Activated CD8-positive, alpha-beta memory T cell treated with anti-CD3 and anti-CD28 coated beads for 48 hours (primary cell): Measurements from ENCODE around the gene C1orf159.

ENCODE experiments used
- DNase-seq, 3 experiments: peaks; one replicate each; pipeline ENCODE4 v3.0.0-alpha.2; 2020; ENCODE audit warnings: low read depth in 2 of 3, low spot score in 2 of 3

C1orf159 gene

DNA sequence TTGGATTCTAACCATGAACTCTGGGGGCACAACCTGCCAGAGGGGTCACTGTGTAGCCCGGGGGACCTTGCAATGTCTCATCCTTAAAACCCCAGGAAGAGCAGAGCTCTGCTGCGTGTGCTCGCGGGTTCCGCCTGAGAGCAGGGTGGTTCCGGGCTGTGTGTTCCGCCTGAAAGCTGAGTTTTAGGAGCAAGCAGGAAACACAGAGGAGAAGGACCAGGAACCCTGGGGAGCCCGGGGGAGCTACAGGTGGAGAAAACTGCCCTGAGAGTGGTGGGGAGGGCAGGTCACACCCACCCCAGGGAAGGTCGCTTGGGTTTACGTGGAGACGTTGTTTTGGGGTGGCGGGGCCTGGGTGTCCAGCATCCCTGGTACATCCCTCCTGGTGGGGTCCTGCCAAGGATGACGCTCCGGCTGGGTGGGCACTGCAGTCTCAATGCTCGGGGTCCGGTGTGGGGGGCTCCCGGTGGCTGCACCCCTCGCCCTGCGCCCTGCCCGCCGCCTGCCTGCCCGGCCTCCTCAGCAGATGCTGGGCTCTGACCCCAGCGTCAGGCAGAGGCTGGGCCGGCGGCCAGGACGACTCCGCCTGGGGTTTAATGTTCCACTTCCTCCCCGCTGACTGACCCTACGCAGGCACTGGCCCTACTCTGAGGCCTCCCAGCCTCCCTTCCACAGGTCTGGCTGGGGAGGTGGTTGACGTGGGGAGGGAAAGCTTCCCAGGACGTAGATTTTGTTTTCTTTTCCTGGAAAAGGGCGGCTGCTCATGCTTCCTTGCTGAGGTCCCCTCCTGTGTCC, 17.3 kb upstream of the C1orf159 start:
- DNase-seq = no peak

DNA sequence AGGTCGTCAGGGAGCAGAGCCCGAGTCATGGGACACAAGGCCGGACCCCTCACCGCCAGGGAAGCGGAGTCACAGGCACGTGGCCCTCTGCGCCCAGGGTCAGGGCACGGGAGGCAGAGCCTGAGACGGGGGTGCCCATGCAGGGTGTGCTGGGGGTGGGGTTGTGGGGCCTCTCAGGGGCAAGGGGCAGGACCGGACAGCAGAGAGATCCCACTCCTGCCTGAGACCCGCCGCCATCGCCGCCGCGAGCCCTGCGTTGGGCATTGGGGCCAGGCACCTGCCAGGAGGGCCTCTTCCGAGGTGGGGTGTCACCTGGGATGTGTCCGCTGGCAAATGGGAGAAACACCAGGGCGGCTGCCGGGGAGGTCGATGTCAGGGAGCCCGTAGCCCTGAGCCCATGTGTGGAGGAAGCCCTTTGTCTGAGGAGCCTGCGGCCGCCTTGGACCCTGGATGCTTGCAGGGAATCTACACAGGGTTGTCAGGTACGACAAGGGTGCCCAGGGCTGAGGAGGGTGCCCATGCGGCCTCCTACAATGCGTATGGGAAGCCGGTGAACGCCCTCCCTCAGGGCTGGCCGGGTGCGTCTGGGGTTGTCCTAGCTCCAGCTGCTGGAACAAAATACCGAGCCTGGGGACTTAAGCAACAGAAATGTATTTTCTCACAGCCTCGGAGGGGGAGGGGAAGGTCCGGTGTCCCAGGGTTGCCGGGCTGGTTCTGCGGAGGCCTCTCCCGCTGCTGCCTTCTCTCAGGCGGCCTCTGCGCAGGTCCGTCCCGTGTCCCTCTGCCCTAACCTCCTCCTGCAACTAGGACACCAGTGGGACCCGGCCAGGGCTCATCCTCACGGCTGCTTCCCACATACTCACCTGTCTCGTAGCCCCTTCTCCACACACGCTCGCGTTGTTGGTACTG, 16.4 kb upstream of the C1orf159 start:
- DNase-seq = no peak

DNA sequence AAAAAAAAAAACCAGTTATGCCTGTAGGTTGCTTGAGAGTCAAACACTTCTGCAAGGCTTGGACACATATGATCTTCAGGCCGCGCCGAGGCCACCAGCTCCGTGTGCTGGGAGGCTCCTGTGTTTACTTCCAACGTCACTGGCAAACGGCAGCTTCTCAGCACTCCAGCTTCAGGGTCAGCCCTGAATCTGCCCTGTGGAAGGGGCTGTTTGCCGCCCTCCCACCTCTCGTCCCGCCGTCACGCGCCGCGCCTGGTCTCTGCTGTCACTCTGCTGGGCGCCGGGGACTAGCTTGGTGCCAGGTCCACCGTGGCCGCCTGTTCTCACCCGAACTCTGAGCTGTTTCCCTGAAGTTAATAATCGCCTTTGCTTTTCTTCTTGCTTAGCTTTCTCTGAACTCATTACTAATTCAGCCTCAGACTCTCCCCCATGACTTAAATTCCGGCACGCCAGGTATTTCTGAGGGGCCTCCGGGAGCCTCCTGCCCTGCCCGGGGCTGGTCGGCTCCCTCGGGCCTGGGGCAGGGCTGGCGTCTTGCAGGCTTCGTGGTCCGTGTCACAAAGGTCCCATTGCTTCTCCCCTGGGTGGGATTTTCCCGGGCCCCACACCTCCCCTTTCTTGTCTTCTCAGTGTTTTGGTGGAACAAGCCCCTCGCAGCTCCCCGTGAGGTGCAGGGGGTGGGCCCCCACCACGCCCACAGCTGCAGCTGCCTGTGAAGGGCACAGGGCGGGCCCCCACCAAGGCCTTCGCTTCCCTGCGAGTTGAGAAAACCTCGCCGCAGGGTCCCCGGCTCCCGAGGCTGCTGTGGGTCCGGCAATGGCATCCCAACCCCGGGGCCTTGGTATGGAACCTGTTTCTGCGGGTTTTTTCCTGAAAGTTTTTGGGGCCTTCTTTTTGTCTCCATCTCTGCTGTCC, 14.6 kb upstream of the C1orf159 start:
- DNase-seq = no peak

DNA sequence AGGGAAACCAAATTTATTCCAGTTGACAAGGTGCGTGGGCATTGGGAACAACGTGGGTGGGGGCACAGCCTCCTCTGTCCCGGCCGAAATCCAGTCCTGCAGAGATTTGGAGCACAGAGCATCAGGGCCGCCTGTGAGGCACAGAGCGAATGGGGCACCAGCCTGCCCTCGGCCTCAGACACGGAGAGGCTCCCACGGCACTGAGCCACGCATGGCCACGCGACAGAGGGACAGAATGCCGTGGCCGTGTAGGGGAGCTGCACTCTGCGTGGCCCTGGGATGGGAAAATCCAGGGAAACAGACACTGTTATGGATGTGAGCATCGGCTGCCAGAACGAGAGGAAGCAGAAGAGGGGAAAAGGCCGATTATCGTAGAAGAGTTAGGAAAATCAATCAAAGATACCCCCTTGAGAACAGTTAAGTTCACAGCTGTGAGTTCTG, 13.5 kb upstream of the C1orf159 start:
- no peak for DNase-seq

DNA sequence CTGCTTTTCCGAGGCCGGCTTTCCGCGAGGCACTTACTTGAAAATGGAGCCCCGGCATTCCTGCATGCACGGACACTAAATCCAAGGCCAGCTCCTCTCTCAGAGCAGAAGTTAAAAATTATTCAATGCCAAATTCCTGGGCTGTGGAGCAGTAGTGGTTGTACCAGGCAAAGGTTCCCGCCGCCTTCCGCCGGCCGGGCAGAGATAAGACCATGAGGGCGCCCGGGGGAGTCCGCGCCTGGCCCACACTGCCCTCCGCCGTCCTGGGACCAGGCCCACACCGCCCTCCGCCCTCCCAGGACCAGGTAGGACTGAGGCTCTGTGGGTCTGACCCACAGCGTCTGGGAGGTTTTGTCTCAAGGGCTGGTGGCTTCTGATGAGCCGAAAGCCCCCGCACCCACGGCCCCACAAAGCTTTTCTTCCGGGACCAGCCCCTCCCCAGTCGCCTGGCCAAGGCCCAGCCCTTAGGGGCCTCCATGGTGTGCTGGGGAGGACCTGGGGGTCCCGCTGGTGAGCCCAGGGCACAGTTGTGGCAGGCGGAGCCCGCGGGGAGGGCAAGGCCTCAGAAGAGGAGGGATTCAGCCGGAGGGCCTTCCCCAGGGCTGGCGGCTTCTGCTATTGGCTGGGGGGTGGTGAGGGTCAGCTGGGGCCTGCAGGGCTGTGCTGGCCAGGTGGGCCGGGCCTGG, 12.7 kb upstream of the C1orf159 start:
- DNase-seq = no peak

DNA sequence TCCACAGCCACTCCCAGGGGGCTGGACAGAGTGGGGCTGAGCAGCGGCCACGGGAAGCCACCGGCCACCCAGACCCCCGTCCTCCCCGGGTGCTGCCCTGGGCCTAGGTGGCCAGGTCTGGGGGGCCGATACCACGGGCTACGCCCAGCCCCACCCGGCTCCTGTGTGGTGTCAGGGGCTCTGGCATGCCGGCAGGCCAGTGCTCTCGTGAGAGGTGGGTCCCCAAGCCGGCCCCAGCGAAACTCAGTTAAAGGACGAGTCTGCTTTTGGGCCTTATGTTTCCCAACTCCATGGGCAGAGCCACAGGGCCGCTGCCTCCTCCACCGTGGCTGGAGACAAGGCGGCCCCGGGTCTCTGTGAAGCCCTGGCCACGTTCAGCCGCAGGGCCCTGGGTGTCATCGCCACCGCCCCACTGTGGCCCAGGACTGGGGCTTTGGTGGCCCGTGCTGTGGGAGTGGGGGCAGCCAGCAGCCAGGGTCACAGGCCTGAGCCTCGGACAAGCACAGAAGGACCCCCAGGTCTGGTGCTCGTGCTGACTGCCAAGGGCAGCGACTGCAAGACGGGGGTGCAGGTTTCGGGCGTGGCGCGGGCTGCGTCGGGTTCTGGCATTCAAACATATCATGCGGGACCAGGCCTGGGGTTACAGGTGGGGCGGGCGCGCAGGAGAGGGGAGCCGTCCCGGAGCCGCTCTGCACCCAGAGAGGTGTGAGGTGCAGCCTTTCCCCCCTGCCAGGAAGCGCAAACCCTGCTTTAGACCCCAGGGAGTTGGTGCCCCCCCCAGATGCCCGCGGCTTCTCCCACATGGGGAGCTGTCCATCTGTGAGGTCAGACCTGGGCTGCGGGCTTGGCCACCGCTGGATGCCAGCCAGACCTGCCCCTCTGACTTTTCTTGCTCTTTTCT, 11.9 kb upstream of the C1orf159 start:
- DNase-seq = no peak

DNA sequence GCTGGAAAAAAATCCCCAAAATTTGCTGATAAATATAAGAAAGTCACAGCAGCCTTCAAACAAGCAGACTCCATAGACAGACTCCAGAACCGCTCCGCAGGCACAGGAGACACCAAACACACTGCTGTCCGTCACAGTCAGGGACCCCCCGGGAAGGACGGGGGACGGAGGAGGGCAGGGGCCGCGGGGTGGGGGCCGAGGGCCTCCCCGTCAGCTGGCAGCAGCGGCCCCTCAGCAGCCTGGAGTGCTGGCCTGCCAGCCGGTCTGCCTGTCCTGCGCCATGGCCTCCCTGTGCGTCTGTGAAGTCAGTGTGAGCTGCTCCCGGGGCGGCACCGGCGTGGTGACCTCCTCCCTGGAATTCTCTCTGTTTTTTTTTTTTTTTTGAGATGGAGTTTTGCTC, 10.1 kb upstream of the C1orf159 start:
- no peak for DNase-seq

DNA sequence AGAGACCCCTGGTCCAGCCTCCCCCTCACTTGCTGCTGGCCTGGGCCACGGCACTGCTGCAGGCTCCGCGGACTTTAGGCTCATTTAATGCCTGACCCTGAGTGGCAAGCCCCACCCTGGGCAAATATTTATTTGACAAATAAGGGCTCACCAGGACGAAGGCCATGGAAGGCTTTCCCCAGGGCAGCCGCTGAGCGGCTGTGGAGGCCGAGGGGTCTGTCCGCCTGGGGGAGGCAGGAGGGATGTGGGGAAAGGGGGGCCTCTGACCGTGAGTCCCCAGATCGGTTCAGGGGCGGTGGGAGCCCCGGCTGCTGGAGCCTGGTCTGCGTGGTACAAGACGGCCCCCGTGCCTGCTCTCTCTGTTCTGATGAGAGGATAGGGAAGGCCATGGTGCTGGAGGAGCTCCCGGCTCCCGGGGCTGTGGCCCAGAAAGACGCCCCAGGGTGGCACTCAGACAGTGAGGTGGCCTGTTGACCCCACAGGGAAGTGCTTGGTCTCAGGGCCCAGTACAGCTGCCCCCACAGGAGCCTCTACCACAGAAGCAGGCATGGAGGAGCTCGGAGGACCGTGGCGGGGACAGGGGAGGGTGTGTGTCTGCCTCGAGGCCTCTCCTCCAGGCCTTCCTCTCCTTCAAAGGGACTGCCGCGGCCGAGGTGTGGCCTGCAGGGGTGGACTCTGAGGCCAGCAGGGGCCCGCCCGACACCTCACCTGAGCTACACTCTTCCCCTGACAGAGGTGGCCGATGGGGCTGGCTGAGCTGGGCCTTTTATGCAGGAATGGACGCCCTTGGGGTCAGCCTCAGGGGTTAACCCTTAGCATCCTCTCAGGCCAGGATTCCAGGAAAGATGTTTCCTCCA, 9.1 kb upstream of the C1orf159 start:
- no peak for DNase-seq

DNA sequence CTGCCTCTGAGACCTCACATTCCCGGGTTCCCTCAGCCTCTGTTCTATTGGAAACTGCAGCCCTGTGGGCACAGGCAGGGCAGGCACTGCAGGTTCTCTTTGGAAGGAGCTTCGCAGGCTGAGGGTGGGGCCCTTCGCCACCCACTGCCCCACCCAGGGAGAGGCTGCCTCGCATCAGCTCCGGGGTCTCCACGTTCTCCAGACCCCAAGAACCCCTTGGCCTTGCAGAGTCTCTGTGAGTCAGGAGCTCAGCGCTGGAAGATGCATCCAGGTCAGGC, 8.6 kb upstream of the C1orf159 start:
- DNase-seq = no peak

DNA sequence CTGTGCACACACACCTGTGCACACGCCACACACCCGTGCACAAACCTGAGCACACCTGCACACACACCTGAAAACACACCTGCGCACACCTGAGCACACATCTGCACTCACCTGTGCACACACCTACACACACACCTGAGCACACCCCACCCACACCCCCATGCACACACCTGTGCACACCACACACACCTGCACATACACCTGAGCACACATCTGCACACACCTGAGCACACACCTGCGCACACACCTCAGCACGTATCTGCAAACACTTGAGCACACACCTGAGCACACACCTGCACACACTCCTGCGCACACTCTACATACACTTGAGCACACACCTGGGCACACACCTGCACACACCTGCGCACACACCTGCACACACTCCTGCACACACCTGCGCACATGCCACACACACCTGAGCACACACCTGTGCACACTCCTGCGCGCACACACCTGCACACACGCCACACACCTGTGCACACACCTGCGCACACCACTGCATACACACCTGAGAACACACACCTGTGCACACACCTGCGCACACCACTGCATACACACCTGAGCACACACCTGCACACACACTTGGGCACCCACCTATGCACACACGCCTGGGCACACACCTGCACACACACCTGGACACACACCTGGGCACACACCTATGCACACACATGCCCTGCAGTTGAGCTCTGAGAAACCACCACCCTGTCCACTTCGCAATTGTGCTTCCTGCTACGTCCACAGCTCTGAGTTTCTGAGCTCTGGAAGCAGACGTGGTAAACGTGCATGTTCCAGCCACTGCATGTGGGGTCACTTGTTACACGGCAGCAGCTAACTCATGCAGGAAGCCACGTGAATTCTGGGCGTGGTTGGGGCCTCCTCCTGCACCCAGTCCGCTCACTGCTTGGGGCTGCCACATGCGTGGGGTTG, 8.0 kb upstream of the C1orf159 start:
- no peak for DNase-seq

DNA sequence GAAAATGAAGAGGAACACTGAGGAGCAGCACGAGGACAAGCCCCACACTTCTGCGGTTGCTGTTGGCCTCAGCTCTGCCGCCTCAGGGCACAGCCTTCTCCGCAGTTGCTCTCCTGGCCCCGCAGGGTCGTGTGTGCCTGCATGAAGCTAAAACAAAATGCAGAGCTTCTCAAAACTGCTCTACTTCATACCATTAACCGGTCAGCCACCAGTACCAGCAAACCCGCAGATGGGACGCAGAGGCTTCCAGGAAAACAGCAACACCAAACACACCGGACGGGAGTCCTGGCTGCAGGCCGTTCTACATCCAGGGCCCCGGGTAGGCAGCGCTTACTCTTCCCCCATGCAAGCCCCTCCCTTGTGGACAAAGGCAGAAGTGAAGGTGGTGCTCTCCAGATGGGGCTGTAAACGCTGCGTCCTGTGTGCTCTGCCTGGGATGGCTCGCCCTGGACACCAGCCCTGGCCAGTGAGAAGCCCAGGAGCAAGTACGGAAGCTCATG, 7.1 kb upstream of the C1orf159 start:
- DNase-seq = no peak

DNA sequence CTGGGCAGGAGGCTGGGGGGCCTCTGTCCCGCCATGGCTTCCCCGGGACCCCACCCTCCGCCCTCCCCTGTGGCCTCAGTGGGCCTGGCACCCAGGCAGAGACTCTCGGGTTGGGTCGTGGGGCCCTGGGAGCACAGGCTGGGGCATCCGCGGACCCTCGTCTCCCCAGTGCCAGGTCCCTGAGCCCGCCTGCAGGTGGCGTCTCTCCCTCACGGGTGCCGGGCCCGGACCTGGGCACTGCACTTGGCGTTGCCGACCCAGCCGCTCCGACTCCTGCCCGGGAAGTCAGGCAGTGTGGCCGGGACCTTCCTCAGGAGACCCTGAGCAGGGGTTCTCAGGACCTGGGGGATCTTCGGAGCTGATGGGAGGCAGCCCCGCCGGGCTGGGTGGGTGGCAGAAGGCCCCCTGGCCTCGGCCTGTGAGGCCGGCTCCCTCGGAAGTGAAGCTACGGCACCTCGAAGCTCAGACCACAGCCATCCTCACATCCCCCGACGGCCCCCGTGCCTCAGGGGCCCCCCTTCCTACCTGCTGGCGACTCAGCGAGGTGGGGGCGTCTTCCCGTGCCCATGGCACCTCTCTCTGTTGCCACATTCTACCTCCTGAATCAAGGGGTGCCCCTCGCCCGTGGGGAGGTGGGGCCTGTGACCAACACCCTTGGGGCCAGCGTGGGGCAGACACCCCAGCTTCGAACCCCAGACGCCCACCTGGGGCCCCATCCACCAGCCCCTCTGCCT, 6.4 kb upstream of the C1orf159 start:
- peak; percentile 62 to 64 (median 63) for DNase-seq

DNA sequence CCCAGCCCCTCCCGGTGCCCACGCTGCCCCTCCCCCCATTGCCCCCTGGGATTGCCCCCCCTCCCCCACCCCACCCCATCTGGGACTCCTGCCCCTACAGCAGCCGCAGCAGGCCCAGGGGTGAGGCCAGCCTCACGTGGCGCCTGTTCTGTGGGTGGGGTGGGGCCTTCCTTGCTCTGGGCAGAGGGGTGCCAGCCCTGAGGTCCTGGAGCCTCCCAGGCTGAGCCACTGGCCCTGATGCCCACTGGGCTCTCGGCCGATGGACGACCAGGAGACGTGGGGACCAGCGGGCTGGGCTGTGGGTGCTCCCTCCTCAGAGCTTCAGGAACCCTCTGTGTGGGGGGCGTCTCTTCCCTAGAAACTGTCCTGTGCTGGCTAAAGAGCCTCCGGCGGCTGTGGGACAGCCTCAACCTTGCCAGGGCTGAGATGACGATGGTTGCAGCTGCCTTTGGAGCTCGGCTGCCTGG, 5.8 kb upstream of the C1orf159 start:
- DNase-seq = no peak

DNA sequence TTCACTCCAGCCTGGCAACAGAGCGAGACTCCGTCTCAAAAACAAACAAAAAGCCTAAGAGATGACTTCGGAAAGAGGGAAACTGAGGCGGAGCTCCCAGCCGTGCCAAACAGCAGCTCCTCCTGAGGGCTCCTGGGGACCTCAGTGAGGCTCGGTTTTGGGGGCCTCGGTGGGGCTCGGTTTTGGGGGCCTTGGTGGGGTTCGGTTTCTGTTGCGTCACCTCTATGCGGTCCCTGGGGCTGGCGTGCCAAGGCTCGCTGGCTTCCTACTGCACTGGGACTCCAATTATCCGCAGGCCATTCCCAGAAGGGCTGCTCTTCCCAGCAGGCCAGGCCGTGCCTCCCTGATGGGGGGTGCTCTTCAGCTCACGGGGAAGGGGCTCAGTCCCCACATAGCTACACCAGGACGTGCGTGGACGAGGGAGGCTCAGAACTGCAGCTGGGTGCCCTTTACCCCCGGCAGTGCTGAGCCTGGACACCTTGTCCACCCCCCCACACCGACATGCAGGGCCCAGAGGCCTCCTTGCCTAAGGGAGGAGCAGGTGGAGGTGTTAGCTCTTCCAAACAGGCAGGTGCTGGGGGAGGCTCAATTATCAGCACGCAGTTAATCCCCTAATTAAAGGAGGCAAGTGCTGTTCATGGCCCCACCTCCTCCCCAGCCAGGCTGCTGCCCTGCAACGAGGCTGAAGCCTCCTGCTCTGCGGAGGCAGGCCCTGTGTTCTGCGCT, 5.1 kb upstream of the C1orf159 start:
- no peak for DNase-seq

DNA sequence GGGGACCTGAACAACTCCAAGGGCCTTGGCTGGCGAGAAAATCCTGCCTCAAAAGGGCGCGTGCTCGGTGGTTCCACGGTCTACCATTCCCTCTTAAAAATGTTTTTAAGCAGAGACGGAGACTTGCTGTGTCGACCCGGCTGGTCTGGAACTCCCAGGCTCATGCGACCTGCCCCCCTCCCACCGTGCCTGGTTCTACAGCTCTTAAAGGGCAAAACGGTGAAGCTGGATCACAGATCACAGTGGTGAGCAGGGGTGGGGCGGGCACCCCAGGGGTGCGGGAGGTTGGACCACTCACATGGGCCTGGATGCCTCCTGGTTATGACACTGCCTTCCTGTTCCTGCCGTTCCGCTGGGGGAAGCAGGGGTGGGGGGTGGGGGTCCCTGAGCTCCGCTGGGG, 4.2 kb upstream of the C1orf159 start:
- DNase-seq = no peak

DNA sequence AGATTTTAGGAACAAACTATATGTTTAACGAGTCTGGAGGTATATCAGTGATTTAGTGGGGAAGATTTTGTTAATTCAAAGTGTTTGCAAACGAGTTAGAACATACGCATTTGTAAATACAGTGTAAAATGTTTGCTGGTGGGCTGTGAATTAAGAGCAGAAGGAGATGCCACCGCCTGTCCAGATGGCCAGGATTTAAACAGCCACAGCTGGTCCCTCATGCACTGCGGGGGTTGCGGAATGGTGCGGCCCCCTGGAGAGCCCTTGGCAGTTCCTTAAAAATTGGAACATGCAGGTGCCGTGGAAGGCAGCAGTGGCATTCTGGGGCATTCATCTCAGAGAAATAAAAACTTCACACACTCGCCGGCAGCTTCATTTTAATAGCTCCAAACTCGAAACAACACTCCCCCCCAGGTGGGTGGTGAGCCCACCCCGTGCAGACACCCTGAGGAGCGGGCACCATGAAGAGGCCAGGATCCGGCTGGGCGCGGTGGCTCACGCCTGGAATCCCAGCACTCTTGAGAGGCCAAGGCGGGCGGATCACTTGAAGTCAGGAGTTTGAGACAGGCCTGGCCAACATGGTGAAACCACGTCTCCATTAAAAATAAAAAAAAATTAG, 3.5 kb upstream of the C1orf159 start:
- no peak for DNase-seq
